ENCODE measurements around the gene MYO7B.

DNA sequence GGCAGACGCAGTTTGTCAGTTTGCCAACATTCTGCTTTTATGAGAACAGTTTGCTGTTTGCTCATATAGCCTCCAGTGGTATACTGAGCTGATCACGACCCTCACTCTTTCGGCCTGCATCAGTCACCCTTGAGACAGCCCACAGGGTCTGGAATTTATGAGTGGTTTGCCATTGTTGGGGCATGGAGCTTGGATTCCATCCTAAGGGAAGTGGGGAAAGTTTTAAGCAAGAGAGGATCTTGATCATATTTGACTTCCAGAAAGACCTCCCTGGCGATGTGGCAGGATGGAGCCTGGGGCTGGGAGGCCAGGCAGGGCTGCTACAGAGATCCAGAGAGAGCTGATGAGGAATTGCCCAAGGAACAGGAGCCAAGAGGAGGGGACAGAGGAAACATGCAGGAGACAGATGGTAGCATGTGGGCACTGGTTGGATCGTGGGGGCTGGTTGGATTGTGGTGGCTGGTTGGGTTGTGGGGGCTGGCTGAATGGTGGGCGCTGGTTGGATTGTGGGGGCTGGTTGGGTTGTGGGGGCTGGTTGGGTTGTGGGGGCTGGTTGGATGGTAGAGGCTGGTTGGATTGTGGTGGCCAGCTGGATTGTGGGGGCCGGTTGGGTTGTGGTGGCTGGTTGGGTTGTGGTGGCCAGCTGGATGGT, 83.2 kb downstream of the MYO7B start:
- no peak for TF ChIP-seq POLR2A (IDR thresholded peaks at IDR 0.05)
- no peak for TF ChIP-seq CTCF (IDR thresholded peaks at IDR 0.05)

Data from thyroid gland (tissue), 4 donors.